RPMI8226 (cell line): Measurements from ENCODE around the gene PPM1B.
A peak's percentile ranks its signal among the peaks of the same experiment; 100 is the strongest.
"Not testable (repeated sequence)": the region's sequence is repeated elsewhere in the genome, so short reads cannot be mapped to it uniquely, and the experiment has no call there.

Experiments
- DNase-seq: peaks from one replicate; pipeline ENCODE4 v3.0.0-alpha.2; 2015

PPM1B gene

GRCh38 chr2:44203542-44203941 is 34.9 kb downstream of the PPM1B start:
- DNase-seq: no peak

- DNase-seq: no peak
These were observed 36.5 kb downstream of the PPM1B start for GRCh38 chr2:44205169-44205568.

DNA sequence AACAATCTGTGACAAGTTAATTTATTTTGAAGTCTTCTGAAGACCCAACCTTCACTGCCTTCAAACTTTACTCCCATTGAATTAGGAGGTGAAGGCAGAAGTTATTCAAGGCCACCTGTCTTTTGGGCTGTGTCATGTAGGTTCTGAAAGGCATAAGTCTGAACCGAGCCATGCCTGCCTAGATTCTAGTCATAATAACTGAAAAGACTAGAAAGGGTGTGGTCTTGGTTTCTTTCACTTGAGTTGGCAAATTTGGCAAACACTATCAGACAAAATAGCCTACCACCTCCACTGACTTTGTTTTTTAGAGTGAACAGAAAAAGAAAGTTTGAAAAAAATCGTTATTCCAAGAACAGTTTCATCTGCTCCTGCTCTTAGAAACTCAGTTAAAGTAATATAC is 38.4 kb downstream of the PPM1B start:
- DNase-seq: no peak

DNA sequence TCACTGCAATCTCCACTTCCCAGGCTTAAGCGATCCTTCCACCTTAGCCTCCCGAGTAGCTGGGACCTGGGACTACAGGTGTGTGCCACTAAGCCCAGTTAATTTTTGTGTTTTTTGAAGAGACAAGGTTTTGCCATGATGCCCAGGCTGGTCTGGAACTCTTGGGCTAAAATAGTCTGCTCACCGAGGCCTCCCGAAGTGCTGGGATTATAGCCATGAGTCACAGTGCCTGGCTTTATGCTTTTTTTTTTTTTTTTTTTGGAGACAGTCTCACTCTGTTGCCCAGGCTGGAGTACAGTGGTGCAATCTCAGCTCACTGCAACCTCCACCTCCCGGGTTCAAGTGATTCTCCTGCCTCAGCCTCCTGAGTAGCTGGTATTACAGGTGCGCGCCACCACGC is 39.0 kb downstream of the PPM1B start:
- DNase-seq: not testable (repeated sequence)

DNA sequence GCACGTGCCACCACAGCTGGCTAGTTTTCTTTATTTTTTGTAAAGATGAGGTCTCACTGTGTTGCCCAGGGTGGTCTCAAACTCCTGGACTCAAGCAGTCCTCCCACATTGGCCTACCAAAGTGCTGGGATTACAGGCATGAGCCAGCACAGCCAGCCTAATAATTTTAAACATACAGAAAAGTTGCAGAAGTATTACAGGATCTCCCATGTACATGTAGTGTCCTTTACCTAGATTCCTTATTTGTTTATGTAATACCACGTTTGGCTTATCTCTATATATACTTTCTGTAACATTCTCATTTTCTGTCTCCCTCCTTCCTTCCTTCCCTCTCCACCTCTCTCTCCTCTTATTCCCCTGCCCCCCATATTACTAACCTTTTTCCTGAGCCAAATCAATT is 41.7 kb downstream of the PPM1B start:
- DNase-seq: no peak

- DNase-seq: no peak
These were observed 42.5 kb downstream of the PPM1B start for GRCh38 chr2:44211183-44211582.

- DNase-seq: no peak
These were observed 43.6 kb downstream of the PPM1B start for GRCh38 chr2:44212302-44212701.

- DNase-seq: no peak
These were observed 47.2 kb downstream of the PPM1B start for GRCh38 chr2:44215827-44216226.

GRCh38 chr2:44218771-44219170 is 50.1 kb downstream of the PPM1B start:
- no peak for DNase-seq

DNA sequence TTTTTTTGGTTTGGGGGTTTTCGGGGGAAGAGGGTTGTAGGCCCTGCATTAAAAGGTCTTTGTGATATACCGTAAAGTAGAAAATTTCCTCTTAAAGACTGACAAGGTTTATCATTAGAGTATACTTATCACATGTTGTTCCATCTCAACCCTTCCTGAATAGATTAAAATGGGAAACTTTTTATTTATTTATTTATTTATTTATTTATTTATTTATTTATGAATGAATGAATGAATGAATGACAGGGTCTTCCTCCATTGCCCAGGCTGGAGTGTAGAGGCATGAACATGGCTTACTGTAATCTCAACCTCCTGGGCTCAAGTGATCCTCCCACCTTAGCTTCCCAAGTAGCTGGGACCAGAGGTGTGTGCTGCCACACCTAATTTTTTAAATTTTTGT is 58.1 kb downstream of the PPM1B start:
- DNase-seq: no peak

GRCh38 chr2:44230378-44230777 is 61.7 kb downstream of the PPM1B start:
- no peak for DNase-seq

GRCh38 chr2:44233450-44234128 is 64.9 kb downstream of the PPM1B start:
- no peak for DNase-seq

DNA sequence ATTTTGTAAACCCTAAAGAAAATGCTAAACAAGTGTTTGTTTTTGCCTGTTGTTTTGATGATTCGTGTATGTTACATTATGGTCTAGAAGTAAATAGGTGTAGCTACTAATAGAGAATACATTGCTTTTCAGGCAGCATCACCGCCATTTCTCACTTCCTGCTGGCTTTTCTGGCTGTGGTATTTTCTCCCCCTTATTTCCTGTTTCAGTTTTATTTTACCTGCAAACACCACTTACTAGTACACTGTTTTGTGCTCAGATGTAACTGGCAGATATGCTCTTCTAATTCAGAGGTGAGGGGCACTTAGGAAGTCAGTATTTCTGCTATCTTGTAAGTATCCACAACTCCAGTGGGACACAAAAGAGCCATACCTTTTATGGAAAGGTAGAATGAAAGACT is 68.5 kb downstream of the PPM1B start:
- peak; percentile 9 for DNase-seq

- DNase-seq: no peak
These were observed 74.2 kb downstream of the PPM1B start for GRCh38 chr2:44242904-44243303.

DNA sequence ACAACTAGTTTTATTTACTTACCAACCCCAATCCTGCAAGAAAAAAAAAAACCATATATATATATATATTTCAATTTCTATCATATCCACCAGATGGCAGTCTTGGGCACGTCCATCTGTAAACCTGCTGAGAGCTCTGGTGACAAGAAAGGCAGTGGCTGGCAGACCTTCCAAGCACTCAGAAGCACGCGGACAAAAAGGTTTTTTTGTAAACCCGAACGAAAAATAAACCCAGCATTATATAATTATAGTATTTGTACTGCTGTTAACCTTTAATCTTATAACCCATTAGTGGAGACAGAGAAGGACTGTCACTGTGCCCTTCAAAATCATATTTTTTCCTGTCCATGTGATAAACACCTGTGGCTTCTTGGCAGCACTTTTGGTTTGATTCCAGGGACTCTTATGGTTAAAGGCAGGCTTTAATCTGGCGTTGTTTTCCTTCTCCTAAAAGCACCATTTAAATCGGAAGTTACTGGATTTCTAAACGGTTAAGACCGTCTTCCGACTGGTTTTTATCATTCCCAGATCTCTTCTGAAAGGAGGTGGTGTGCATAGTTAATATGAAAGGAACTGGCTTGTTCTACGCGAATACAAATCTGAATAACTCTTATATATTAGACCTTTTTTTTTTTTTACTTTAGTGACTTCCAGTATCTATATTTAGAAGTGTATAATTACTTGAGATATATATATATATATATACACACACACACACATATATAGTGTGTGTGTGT is 75.6 kb downstream of the PPM1B start:
- peak; percentile 71 for DNase-seq

- DNase-seq: no peak
These were observed 76.6 kb downstream of the PPM1B start for GRCh38 chr2:44245083-44245861.

DNA sequence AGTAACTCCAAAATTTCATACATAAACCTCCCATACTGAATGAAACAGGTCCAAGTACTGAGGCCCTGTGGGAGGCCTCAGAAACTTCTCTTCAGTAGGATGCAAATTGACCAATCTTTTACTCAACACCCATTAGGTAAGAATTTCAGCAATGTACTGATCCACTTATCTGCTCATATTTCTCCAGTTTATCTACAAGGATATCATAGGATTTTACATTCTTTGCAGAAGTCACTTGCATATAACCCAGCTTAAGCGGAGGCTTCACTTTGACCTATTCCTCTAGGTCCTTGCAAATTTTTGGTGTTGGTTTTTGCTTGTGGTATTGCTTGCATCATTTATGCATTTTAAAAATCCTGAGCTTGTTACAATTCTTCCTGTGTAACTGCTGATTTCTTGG is 77.8 kb downstream of the PPM1B start:
- DNase-seq: no peak

- no peak for DNase-seq
These were observed 78.2 kb downstream of the PPM1B start for GRCh38 chr2:44246840-44247369.

- no peak for DNase-seq
These were observed 79.2 kb downstream of the PPM1B start for GRCh38 chr2:44247924-44248323.

GRCh38 chr2:44249269-44249668 is 80.6 kb downstream of the PPM1B start:
- DNase-seq: not testable (repeated sequence)

GRCh38 chr2:44250376-44250775 is 81.7 kb downstream of the PPM1B start:
- no peak for DNase-seq

DNA sequence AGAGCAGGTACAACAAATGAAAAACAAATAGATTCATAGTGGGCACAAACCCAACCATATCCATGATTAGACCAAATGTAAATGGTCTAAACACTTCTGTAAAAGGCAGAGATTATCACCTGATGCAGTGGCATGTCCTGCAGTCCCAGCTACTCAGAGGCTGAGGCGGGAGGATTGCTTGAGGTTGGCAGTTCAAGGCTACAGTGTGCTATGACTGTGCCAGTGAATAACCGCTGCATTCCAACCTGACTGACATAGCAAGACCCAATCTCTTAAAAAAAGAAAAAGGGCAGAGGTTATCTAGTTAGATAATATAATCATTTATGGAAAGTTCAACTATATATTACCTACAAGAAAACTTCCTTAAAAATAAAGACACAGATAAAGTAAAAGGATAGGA is 85.3 kb downstream of the PPM1B start:
- DNase-seq: no peak

DNA sequence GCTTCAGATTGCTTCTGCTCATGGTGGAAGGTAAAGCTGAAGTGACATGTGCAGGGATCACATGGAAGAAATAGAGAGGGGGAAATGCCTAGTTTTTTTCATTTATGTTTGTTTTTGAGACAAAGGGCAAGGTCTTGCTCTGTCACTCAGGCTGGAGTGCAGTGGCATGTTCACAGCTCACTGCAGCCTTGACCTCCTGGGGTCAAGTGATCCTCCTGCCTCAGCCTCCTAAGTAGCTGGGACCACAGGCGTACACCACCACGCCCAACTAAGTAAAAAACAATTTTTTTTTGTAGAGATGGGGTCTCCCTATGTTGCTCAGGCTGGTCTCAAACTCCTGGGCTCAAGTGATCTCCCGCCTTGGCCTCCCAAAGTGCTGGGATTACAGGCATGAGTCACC is 87.0 kb downstream of the PPM1B start:
- not testable (repeated sequence) for DNase-seq

GRCh38 chr2:44257802-44258201 is 89.1 kb downstream of the PPM1B start:
- DNase-seq: not testable (repeated sequence)
